ENCODE results near the gene POLN. TPM values are rescaled to one million over a fixed set of nuclear protein-coding genes. Genes with fewer than 3 reads are reported as not detected.

Gene POLN
- total and polyA plus RNA-seq, 2 experiments from 2014 or later: 1.8 to 4.0 TPM

DNA sequence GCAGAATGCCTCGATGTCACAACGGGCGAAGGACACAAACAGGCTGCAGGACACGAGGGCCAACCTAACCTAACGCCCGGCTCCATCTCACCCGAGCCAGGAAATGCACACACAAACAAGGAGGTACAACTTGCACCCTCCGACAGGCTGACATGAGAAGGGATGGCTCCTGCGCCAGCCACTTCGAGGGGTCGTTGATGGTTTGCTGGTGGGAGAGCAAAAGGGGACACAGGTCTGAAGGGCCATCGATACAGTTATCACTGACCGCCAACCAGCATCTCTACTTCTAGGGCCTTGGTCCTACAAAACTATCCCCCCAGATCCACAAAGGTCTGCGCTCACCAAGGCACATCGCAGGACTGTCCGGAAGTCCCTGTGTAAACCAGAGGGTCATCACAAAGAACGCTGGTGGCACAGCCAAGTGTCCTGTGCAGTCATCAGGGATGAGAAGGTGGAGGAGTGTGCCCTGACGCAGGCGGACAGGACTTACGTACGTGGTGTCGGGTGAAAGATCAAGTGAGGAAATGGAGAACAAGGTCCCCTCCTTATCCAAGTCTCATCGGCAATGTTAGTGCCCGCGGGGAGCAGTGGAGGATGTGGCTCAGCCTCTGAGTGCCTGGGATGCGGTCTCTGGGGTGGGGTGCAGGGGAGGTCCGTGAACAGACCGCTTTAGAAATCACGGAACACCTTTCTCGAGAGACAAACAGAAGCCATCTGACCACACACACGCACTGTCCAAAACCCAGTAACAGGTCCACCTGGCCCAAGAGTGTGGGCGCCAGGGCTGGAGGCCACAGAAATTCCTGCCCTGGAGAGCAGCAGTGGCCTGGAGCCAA lies 13.0 kb upstream of the POLN start:
- H3K36me3 Mint-ChIP-seq (ENCODE audit: low read depth): no peaks in the 10 kb centered on the region; the same call in 2 of the 3 replicates
- no peaks in the 10 kb centered on the region for H3K27me3 ChIP-seq (ENCODE audit: insufficient read depth)
- H3K4me1 ChIP-seq (ENCODE audit: insufficient read depth): peaks cover 5% of the 10 kb centered on the region; the same call in 1 of the 2 replicates
- no peaks in the 10 kb centered on the region for H3F3A ChIP-seq (replicated peaks; ENCODE audit: low read depth)
- H3K36me3 ChIP-seq (ENCODE audit: insufficient read depth): no peaks in the 10 kb centered on the region
- DNase-seq (ENCODE audit: low spot score) (no peak), ATAC-seq (no peak)
- no peaks in the 10 kb centered on the region for H4K20me1 ChIP-seq (replicated peaks; ENCODE audit: insufficient read depth)
- H3K9me3 Mint-ChIP-seq: no peaks in the 10 kb centered on the region
- no peaks in the 10 kb centered on the region for H3K79me2 ChIP-seq (replicated peaks; ENCODE audit: insufficient read depth)
- H3K4me1 Mint-ChIP-seq: peaks cover 15% of the 10 kb centered on the region
- H3K27ac Mint-ChIP-seq: no peak overlapping the region
- no peak overlapping the region for H2AFZ ChIP-seq
- H3K4me3 Mint-ChIP-seq: no peak overlapping the region
- H3K4me3 ChIP-seq: no peak overlapping the region
- peaks cover 7% of the 10 kb centered on the region for H3K27me3 Mint-ChIP-seq (ENCODE audit: insufficient read depth, low read depth, poor library complexity)
- H3K9me2 ChIP-seq (ENCODE audit: insufficient read depth): no peaks in the 10 kb centered on the region
- no peak for TF ChIP-seq EZH2 (IDR thresholded peaks at IDR 0.05; ENCODE audit: low read depth, unreplicated experiment)
- TF ChIP-seq CREB1 (CRISPR knock-in tag; IDR thresholded peaks at IDR 0.05; ENCODE audit: low read depth): no peak
- TF ChIP-seq STAT1 (IDR thresholded peaks at IDR 0.05; ENCODE audit: unreplicated experiment): no peak
- no peak for TF ChIP-seq POLR2AphosphoS5 (IDR thresholded peaks at IDR 0.05; ENCODE audit: low read depth)
- no peak overlapping the region for H3K4me2 ChIP-seq
- no peak overlapping the region; the same call in 1 of the 2 replicates for H3K27ac ChIP-seq (ENCODE audit: low read depth)

DNA sequence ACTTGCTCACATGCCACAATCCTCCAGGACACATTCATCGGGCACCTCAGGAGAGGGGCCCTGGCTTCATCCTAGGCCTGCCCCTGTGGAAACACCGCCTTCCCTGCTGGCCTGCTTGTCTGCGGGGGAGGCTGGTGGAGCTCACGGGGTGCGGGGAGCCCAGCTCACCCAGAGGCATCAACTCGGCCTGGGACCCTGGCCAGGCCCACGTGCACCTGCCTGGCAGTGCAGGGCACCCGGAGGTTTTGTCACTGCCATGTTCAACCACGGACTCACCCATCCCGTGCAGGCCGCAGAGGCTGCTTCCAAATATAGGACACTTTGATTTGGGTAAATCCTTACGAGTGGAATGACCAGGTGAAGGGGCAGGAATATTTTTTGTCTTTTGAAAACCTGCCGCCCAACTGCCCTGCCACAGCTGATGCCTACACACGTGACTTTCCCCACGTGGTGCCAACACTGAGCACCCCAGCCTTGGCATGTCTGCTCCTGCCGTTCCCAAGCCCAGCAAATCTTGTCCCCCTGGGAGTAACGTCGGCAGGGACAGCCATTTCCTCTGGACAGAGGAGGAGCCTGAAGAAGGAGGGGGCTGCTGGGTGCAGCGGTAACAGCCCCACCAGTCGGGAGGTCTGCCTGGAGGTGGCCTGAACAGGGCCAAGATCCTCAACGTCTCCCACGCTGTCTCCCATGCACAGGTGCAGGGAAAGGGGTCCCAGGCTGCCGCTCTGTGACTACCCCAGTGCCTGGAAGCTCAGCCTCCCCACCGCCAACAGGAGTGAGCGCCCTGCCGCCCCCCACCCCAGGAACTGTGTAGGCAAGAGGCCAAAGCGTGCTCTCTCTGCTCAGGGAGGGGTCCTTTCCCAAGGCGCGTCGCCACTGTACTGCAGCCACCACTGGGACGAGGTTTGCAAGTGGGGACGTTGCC lies 11.5 kb upstream of the POLN start:
- no peaks in the 10 kb centered on the region for H4K20me1 ChIP-seq (replicated peaks; ENCODE audit: insufficient read depth)
- no peaks in the 10 kb centered on the region for H3F3A ChIP-seq (replicated peaks; ENCODE audit: low read depth)
- no peaks in the 10 kb centered on the region for H3K9me2 ChIP-seq (ENCODE audit: insufficient read depth)
- H2AFZ ChIP-seq: no peak overlapping the region
- H3K36me3 Mint-ChIP-seq (ENCODE audit: low read depth): no peaks in the 10 kb centered on the region; the same call in 2 of the 3 replicates
- H3K4me3 ChIP-seq: no peak overlapping the region
- TF ChIP-seq ZNF331 (CRISPR knock-in tag; IDR thresholded peaks at IDR 0.05; ENCODE audit: low read depth): no peak
- peaks cover 15% of the 10 kb centered on the region for H3K4me1 Mint-ChIP-seq
- H3K27me3 Mint-ChIP-seq (ENCODE audit: insufficient read depth, low read depth, poor library complexity): peaks cover 7% of the 10 kb centered on the region
- DNase-seq (ENCODE audit: low spot score): no peak
- no peak overlapping the region for H3K4me2 ChIP-seq
- H3K79me2 ChIP-seq (replicated peaks; ENCODE audit: insufficient read depth): no peaks in the 10 kb centered on the region
- H3K9me3 Mint-ChIP-seq: no peaks in the 10 kb centered on the region
- no peak overlapping the region; the same call in 2 of the 3 replicates for H3K4me3 Mint-ChIP-seq
- H3K36me3 ChIP-seq (ENCODE audit: insufficient read depth): no peaks in the 10 kb centered on the region
- no peak for ATAC-seq
- peaks cover 5% of the 10 kb centered on the region; the same call in 1 of the 2 replicates for H3K4me1 ChIP-seq (ENCODE audit: insufficient read depth)
- no peak overlapping the region for H3K27ac ChIP-seq (ENCODE audit: low read depth)
- H3K27me3 ChIP-seq (ENCODE audit: insufficient read depth): no peaks in the 10 kb centered on the region
- peak overlapping the region; percentile 70; the same call in 1 of the 2 replicates for H3K27ac Mint-ChIP-seq

GRCh38 chr4:2252530-2253091 lies 10.7 kb upstream of the POLN start:
- ATAC-seq (no peak), DNase-seq (ENCODE audit: low spot score) (no peak)
- Mint-ChIP-seq H3K9me3 (no peaks in the 10 kb centered on the region), H3K4me1 (peaks cover 15% of the 10 kb centered on the region), H3K4me3 (no peak overlapping the region), H3K27me3 (ENCODE audit: insufficient read depth, low read depth, poor library complexity) (peaks cover 4% of the 10 kb centered on the region), H3K36me3 (ENCODE audit: low read depth) (no peaks in the 10 kb centered on the region; the same call in 2 of the 3 replicates), H3K27ac (peak overlapping the region; percentile 70; the same call in 1 of the 2 replicates)
- Histone ChIP-seq H3K9me2 (ENCODE audit: insufficient read depth) (no peaks in the 10 kb centered on the region), H3F3A (replicated peaks; ENCODE audit: low read depth) (no peaks in the 10 kb centered on the region), H3K79me2 (replicated peaks; ENCODE audit: insufficient read depth) (no peaks in the 10 kb centered on the region), H3K36me3 (ENCODE audit: insufficient read depth) (no peaks in the 10 kb centered on the region), H3K4me1 (ENCODE audit: insufficient read depth) (peaks cover 5% of the 10 kb centered on the region; the same call in 1 of the 2 replicates), H4K20me1 (replicated peaks; ENCODE audit: insufficient read depth) (no peaks in the 10 kb centered on the region), H3K27me3 (ENCODE audit: insufficient read depth) (no peaks in the 10 kb centered on the region), H3K4me3 (no peak overlapping the region), H3K4me2 (no peak overlapping the region), H2AFZ (no peak overlapping the region), H3K27ac (ENCODE audit: low read depth) (no peak overlapping the region)
- TF ChIP-seq JUNB (IDR thresholded peaks at IDR 0.05; ENCODE audit: unreplicated experiment): no peak
- no peak for TF ChIP-seq ZNF114 (CRISPR knock-in tag; IDR thresholded peaks at IDR 0.05)
- no peak for TF ChIP-seq STAT1 (IDR thresholded peaks at IDR 0.05; ENCODE audit: unreplicated experiment)
- no peak for TF ChIP-seq NANOG (IDR thresholded peaks at IDR 0.05; ENCODE audit: borderline replicate concordance)
- TF ChIP-seq EZH2phosphoT487 (IDR thresholded peaks at IDR 0.05; ENCODE audit: unreplicated experiment): no peak
- TF ChIP-seq, protein P1, sequence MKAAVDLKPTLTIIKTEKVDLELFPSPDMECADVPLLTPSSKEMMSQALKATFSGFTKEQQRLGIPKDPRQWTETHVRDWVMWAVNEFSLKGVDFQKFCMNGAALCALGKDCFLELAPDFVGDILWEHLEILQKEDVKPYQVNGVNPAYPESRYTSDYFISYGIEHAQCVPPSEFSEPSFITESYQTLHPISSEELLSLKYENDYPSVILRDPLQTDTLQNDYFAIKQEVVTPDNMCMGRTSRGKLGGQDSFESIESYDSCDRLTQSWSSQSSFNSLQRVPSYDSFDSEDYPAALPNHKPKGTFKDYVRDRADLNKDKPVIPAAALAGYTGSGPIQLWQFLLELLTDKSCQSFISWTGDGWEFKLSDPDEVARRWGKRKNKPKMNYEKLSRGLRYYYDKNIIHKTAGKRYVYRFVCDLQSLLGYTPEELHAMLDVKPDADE (IDR thresholded peaks at IDR 0.05): no peak
- TF ChIP-seq CREB1 (CRISPR knock-in tag; IDR thresholded peaks at IDR 0.05; ENCODE audit: low read depth): no peak
- TF ChIP-seq POLR2AphosphoS5 (IDR thresholded peaks at IDR 0.05; ENCODE audit: low read depth): no peak
- no peak for TF ChIP-seq EZH2 (IDR thresholded peaks at IDR 0.05; ENCODE audit: low read depth, unreplicated experiment)
- TF ChIP-seq CTCF (conservative IDR thresholded peaks at IDR 0.05; ENCODE audit: low read depth in 2 of 2): no peak
